Brain pericyte (primary cell): ENCODE data around the gene PAM.

ENCODE experiments used
- DNase-seq: peaks from one replicate; pipeline ENCODE4 v3.0.0-alpha.2; 2012; ENCODE audit warnings: low read depth, low spot score

Gene PAM

GRCh38 chr5:102858808-102859207 is 103.7 kb downstream of the PAM start:
- DNase-seq = no peak

DNA sequence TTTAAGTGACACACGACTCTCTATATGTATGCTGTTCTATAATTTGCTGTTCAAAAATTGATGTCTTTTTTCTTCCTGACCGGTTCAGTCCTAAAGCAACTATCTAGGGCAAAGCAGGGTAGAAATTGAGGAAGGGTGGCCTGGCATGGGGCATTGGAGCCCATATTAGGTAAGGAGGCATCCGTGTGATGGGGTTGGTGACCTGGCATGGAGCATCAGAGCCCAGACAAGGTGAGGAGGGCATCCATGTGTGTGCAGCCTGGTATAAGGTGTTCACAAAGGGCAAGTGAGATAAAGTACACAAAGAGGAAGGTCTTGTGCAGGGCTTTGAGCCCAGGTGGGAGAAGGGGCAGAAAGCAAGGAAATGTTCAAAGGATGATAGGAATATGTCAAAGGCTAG is 104.9 kb downstream of the PAM start:
- no peak for DNase-seq

- no peak for DNase-seq
These were observed 108.0 kb downstream of the PAM start for GRCh38 chr5:102863058-102863457.

GRCh38 chr5:102863764-102864560 is 108.9 kb downstream of the PAM start:
- no peak for DNase-seq

DNA sequence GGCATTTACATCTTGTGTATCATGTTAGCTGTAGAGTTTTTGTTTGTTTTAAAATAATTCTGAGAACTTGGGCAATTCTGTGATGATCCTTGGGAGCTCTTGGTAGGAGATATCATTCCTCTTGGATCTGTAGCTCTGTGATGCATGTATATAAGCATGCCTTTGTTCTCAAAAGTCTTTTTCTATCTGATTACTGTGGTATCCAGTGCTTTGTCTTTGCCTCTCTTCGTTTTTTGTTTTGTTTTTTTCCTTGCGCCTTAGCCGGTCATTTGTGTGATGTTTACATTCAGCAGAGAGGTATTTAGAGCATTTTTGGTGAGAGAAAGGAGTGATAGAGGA is 110.0 kb downstream of the PAM start:
- DNase-seq = no peak

DNA sequence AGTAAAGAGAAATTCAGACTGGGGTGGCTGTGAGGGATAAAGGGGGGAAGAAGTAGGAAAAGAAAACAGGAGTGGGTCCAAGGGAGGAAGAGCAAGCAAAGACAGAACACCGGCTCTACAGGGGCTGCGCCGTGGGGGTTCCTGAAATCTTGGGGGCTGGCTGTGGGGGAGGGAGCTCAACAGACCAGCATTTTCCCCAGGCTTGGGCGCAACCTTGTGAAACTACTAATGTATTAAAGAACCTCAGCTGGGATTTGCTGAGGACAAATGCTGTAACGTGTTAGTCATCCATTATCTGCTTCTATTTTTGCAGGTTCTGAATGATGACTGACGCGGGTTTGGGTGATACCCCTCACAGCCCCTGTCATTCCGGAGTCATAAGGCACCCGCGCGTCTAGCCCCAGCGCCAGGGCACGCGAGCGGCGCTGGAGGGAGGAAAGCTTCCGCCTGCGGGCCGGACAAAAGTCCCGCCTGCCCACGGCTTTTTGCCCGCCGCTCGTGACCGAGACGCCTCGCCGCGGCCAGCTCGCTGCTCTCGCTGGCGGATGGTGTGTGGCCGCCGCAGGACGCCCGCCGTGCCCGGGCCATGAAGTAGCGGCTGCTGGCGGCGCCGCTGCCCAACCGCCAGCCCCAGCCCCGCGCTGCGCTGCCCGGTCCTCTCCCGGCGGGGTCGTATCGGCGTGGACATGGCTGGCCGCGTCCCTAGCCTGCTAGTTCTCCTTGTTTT is 110.6 kb downstream of the PAM start:
- peak; percentile 53 for DNase-seq

DNA sequence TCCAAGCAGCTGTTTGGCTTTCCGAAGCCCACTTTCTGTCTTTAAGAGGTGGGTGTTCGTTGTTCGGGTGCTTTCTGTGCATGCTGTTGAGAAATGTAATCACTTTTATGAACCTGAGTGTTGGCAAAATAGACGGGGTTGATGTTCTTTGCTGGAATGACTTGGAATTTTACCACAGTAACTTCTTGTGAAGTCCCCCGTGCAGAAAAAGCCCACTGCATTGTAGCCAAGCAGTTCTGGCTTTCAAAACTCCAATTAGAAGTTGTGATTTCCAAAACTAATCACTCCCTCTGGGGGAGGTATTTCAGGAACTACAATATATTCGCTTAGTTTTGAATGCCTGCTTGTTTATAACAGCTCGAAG is 111.1 kb downstream of the PAM start:
- DNase-seq = no peak

- DNase-seq = no peak
These were observed 113.0 kb downstream of the PAM start for GRCh38 chr5:102867992-102868662.

DNA sequence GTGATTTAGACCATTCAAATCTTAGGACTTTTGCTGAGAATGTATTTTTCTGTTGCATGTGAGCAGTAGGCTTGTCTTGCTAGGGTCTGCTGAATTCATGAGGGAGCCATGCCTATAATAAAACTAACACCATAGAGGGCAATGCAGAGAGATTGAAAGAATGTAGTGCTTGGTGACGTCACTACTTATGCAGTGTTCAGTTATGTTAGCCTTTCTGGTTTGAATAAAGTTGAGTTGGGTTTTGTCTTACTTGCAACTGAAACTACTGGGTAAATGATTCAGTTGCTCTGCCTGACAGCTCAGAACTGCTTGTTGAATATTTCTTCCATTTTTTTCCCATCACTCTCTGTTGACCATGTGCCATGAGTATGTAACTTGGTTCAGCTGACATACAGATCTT is 114.1 kb downstream of the PAM start:
- no peak for DNase-seq

DNA sequence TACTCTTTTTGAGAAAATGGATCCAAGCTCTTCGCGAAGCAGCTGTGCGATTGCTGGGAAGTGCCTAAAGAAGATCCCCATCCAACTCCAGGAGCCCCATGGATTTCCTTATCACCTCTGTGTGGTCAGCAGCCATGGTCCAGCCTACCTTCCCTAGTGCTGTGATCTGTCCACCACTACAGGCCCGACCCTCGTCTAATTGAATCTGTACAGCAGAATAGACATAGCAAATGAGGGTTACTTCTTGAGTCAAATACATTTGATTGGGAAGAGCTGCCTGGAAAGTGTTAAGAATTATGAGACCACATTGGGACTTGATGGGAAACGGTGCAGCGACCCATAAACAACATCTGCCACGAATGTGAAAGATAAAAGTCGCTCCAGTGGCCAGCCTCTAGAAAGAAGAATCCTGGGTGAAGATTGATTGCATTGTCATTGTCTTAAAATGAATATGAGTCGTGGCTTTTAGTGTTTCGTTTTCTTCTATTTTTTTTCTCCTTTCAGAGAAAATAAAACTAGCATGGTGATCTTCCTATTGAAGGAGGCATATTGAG is 118.4 kb downstream of the PAM start:
- DNase-seq = no peak

DNA sequence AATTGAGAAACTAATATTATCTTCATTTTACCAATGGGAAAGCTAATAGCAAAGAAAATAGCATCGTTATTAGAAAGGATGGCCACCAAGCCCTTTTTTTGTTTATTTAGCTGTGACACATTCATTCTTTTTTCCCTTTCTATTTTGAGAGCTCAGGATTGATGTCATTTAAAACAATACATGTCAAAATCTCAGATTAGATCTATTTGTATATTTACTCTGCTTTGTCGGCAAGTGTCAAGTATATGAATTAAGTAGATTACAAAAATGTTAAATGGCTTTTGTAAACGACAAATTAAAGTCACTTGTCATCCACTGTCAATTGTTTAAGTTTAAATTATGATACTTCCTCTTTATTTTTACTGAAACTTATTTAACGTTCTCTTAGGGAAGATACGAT is 118.9 kb downstream of the PAM start:
- no peak for DNase-seq

DNA sequence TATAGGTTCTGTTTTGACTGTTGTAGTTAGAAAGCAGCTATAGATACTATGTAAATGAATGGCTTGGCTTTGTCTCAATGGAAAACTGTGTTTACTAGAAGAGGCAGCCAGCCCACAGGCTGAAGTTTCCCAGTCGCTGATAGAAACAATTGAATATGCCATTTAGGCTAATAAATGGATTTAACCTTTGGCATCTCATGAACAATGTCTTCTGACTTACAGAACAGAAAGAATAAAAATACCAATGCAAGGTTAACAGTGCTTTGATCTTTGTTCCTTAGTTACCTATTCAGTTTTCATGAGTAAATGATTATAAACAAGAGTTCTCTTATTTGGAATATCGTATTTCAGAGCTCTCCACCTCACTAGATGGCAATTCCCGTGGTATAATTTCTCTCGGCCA is 120.6 kb downstream of the PAM start:
- DNase-seq = no peak

DNA sequence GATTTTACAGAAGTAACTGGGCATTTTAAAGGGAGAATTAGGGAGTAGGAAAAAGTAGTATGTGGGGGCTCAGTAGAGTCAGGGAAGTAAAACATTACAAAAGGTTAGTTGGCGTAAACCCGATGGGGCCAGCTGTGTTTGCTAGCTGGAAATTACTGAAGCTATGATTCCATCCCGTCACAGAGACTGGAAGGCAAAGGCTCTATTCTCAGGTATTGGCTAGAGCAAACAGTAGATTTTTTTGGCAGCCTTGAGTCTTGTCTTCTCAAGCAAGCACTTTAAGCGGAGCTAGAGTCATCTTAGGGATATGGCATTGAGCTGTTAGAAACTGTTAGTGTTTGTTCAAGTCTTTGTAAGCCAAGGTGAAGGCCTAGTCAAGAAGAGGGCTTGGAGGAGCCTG is 121.5 kb downstream of the PAM start:
- no peak for DNase-seq

- DNase-seq = no peak
These were observed 124.6 kb downstream of the PAM start for GRCh38 chr5:102879741-102880140.

GRCh38 chr5:102886586-102886985 is 131.5 kb downstream of the PAM start:
- DNase-seq = no peak

GRCh38 chr5:102888483-102888882 is 133.4 kb downstream of the PAM start:
- no peak for DNase-seq

DNA sequence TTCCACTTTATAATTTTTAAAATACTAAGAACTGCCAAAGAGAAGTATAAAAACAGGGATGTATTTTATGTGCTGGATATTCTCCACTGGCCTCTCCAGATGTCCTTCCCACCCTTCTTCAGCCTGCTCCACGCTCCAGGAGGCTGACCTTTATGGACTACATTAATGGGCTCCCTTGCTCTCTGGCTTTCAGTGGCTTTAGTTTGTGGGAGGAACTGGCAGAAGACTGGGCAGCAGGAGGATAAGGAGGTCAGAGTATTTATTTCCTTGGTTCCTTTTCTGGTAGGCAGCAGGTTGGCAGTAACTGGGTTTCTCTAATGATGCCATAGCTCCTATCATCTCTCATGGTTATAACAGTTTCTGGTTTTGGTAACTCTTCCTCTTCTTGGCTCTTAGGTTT is 133.9 kb downstream of the PAM start:
- no peak for DNase-seq

DNA sequence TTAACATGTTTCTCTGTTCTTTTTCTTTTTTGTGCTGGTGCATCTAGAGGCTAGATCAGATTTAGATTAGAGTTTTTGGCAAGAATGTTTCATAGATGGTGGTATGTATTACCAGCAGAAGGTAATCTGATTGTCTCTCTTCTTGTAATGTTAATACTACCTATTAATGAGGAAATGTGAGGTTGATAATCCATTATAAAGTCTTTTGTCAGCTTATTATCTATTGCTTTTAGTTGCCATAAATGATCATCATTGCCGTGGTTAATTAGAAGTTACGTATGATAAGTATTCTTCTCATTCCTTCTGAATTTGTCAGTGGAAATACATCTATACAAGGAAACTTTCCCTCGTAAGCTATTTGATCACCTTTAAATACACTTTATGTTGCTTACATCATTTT is 135.0 kb downstream of the PAM start:
- no peak for DNase-seq

DNA sequence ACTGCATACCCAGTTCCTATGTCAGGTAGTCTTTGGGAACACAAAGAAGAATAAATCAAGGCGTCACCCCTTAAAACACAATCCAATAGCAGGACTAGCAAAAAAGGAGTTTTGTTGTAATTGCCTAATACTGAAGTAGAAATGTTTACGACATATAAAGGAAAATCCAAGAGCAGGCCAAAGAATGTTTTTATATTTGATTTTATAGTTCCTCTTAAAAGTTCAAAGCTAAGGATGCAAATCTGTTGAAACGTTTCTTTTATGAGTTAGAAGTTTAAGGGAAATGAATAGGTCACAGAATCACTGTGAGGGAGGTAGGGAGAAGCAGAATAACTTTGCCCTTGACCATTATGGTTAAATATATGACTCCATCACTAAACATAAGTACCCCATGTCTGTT is 136.1 kb downstream of the PAM start:
- DNase-seq = no peak

- DNase-seq = no peak
These were observed 138.8 kb downstream of the PAM start for GRCh38 chr5:102893942-102894341.

DNA sequence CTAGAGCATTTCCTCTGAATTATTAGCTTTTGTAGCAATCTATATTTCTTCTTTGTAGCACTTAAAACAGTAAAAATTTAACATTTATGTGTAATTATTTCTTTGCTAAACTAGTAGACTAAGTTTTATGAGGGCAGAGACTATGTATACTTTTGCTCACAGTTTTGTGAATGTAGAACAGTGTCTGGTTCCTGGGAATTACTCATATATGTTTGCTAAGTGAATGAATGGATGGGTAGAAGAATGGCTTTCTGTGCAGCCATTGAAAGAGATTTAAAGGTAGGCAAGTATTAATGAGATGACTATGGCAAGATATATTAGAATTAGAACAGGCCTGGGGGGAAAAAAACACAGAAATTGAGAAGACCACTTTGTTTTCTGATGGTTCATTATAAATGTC is 140.1 kb downstream of the PAM start:
- DNase-seq = no peak

DNA sequence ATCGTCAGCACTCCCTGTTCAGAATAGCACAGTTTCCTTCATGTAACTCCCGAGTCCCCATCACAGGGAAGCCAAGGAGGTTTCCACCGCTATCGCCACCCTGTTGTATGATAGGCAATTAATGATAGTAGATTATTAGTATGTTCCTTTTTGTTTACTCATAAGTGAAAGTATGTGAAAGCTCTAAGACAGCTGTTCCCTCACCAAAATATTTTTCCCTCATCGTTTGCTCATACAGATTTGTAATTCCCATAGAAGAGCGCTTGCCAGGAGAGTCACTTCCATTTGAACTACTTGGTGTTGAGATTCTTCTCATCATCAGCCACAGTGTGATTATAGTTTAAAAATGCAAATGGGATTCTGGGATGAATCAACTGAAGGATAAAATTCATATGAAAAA is 140.9 kb downstream of the PAM start:
- DNase-seq = no peak
